HepG2 (cell line): ENCODE results near the gene ZSWIM6. TPM values are rescaled to one million over a fixed set of nuclear protein-coding genes. Genes with fewer than 3 reads are reported as not detected.

Experiments
- ATAC-seq: fragments of 200-7000 bp; cut with Tn5 transposase; 3 replicates; pipeline ENCODE4 v1.9.1; 2020; ENCODE audit warnings: mild to moderate bottlenecking, moderate library complexity
- BruUV-seq: library from RNA; stranded (reverse); fragments of 400-500 nt; replicated peaks from 2 replicates; lab custom pipeline; 2021; lab: Mats Ljungman, UMichigan
- CTCF ChIA-PET: fragments of 300-600 bp; formaldehyde crosslinking; extraction: SDS; loops from one replicate; lab custom pipeline; 2021; ENCODE audit warnings: low total read pairs, inconsistent platforms, low intra/inter-chr PET ratio; lab: Yijun Ruan, JAX
- POLR2A ChIA-PET: fragments of 350-600 bp; sonication (Branson Sonifier 250); formaldehyde crosslinking; loops from one replicate; lab custom pipeline; 2020; ENCODE audit warnings: antibody characterized with exemption, inconsistent platforms; lab: Yijun Ruan, JAX
- DNase-seq: peaks from one replicate; pipeline ENCODE4 v3.0.0-alpha.2; 2015; ENCODE audit warnings: low spot score
- FAIRE-seq: peaks from 3 replicates; lab custom pipeline; 2011; peaks lifted over from hg19 to GRCh38; lab: Jason Lieb, UNC
- H2AFZ ChIP-seq: one replicate; pipeline ENCODE4 v1.6.1; 2011; ENCODE audit warnings: low read length, inconsistent platforms
- H3K27ac ChIP-seq: fragments of 300-600 bp; 3 replicates; pipeline ENCODE4 v1.8.0; 2011; ENCODE audit warnings: mixed run types, mild to moderate bottlenecking, mixed read lengths, low read length, inconsistent platforms; ENCODE audit not compliant: insufficient read depth; ENCODE audit errors: extremely low read length
- H3K27me3 ChIP-seq, 2 experiments: fragments of 200-600 bp in 1 of 2; 2 replicates in 1 of 2; 3 replicates in 1 of 2; pipeline versions ENCODE4 v1.6.0 to v1.8.0; 2011; ENCODE audit warnings: low read length in 2 of 2, mild to moderate bottlenecking in 2 of 2, moderate library complexity in 2 of 2, inconsistent platforms in 1 of 2; ENCODE audit not compliant: insufficient read depth in 2 of 2, control insufficient read depth in 1 of 2
- H3K36me3 ChIP-seq, 2 experiments: fragments of 200-600 bp in 1 of 2; replicated peaks in 1 of 2; 2 replicates in 1 of 2; 3 replicates in 1 of 2; pipeline versions ENCODE4 v1.5.1 to v1.8.0; 2011; ENCODE audit warnings: low read length in 2 of 2, inconsistent platforms in 1 of 2; ENCODE audit not compliant: insufficient read depth in 2 of 2, control insufficient read depth in 1 of 2
- H3K4me1 ChIP-seq: 2 replicates; pipeline ENCODE4 v1.5.1; 2012; ENCODE audit warnings: low read length, inconsistent platforms; ENCODE audit not compliant: insufficient read depth
- H3K4me2 ChIP-seq: 2 replicates; pipeline ENCODE4 v1.6.0; 2011; ENCODE audit warnings: low read depth, low read length, inconsistent platforms
- H3K4me3 ChIP-seq, 3 experiments: fragments of 200-600 bp in 1 of 3; sonication (generic), shearing (Covaris generic) in 1 of 3; replicated peaks in 1 of 3; 2 replicates each; pipeline ENCODE4 v1.5.1; 2011 to 2016; ENCODE audit warnings: low read length in 3 of 3, inconsistent platforms in 2 of 3, low read depth in 2 of 3, mild to moderate bottlenecking in 2 of 3, control low read depth in 1 of 3, mixed read lengths in 1 of 3; ENCODE audit not compliant: insufficient read depth in 1 of 3
- H3K79me2 ChIP-seq: one replicate; pipeline ENCODE4 v1.6.1; 2011; ENCODE audit warnings: low read length, inconsistent platforms; ENCODE audit not compliant: insufficient read depth
- H3K9ac ChIP-seq: 2 replicates; pipeline ENCODE4 v1.6.0; 2011; ENCODE audit warnings: mild to moderate bottlenecking, low read depth, low read length, inconsistent platforms; ENCODE audit not compliant: insufficient read depth
- H3K9me3 ChIP-seq: 2 replicates; pipeline ENCODE4 v1.5.1; 2012; ENCODE audit warnings: mild to moderate bottlenecking, low read length
- H4K20me1 ChIP-seq: 2 replicates; pipeline ENCODE4 v1.6.0; 2011; ENCODE audit warnings: inconsistent platforms, mild to moderate bottlenecking, low read length, moderate library complexity; ENCODE audit not compliant: insufficient read depth
- RXRB ChIP-seq: IDR thresholded peaks from 2 replicates; pipeline ENCODE4 v1.6.1; 2016; ENCODE audit warnings: borderline replicate concordance, missing genetic modification reagents, missing compliant biosample characterization
- ZFP1 ChIP-seq: IDR thresholded peaks from 2 replicates; pipeline ENCODE4 v1.6.1; 2016
- ZNF33A ChIP-seq: sonication (generic); formaldehyde crosslinking; IDR thresholded peaks from 2 replicates; pipeline ENCODE4 v1.5.1; 2020; ENCODE audit warnings: missing genetic modification reagents, mild to moderate bottlenecking, moderate library complexity, borderline replicate concordance
- WGBS: methylation state at CpG from one replicate; pipeline ENCODE4 v1.1.6; 2017; ENCODE audit warnings: low lambda C conversion rate; 5-methylcytosine and 5-hydroxymethylcytosine counted together
- in situ Hi-C: cut with HindIII; loops from 2 replicates; pipeline ENCODE4 v1.10.0; 2017; ENCODE audit warnings: low pct_unique_long_range_greater_than_20kb; ENCODE audit not compliant: extremely low pct_ligation_motif_present
- intact Hi-C: fragments of 100-400 bp; cut with micrococcal nuclease; formaldehyde crosslinking; loops from one replicate; pipeline ENCODE4 v1.10.0; 2022; ENCODE audit not compliant: unreplicated experiment
- polyA plus RNA-seq, 8 experiments: library from polyadenylated mRNA; depleted of rRNA in 3 of 8; stranded (reverse) in 7 of 8; unstranded in 1 of 8; fragments of >200 nt; fragmentation: Illumina TruSeq in 4 of 8; extraction: Trizol in 4 of 8; gene quantifications; 2 replicates each; pipeline versions ENCODE4 v1.2.1 to v1.2.3, GENCODE V29; 2011 to 2016; ENCODE audit warnings: low read depth in 4 of 8, missing spikeins in 1 of 8, mixed read lengths in 1 of 8; ENCODE audit not compliant: insufficient read depth in 1 of 8
- total RNA-seq, 5 experiments: library from RNA; depleted of rRNA; stranded (reverse); fragments of >200 nt; fragmentation: Illumina TruSeq; extraction: Trizol; gene quantifications; 2 replicates each; pipeline ENCODE4 v1.2.3, GENCODE V29; 2016; ENCODE audit warnings: low read depth in 1 of 5
- TF ChIP-seq, protein P1 (sequence below): sonication (generic); formaldehyde crosslinking; IDR thresholded peaks from 2 replicates; pipeline ENCODE4 v1.5.0; 2020; ENCODE audit warnings: missing genetic modification reagents, mild to moderate bottlenecking, borderline replicate concordance

Gene ZSWIM6
- total and polyA plus RNA-seq, 2 of the 13 experiments (the other 11 are each of a cell fraction or from before 2014, with no cell fraction given): 0.82 to 1.9 TPM

DNA sequence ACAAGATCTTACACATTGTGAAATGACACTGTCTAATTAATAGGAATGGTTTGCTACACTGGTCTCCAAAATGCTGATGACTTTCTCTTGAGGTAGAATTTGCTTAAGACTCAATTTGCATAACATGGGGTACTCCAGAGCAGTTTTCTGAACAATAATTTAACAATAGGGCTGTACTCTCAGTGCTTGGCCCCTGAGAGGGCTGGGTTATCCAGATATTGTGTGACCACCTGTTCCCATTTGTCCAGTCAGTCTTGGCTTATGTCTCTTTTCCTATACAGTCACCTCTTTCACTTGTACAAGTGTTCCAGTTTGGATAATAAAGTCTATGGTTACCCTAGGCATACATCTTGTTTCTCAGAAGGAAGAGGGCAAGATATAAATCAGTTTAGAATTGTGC lies 17.9 kb downstream of the ZSWIM6 start:
- ChIA-PET POLR2A (no interaction called here), CTCF (no interaction called here)
- no peak overlapping the region for H3K27ac ChIP-seq
- H2AFZ ChIP-seq: no peak overlapping the region
- H3K79me2 ChIP-seq: peaks cover 1% of the 10 kb centered on the region
- H3K9ac ChIP-seq: no peak overlapping the region
- H3K4me1 ChIP-seq: 0 out of 2 replicates have a peak, but pooled peaks cover 5% of the 10 kb centered on the region
- TF ChIP-seq ZFP1 (CRISPR knock-in tag) (no peak), ZNF33A (no peak), RXRB (CRISPR knock-in tag) (no peak)
- intact Hi-C loops (no loop called here), in situ Hi-C loops (no loop called here)
- H3K9me3 ChIP-seq: no peaks in the 10 kb centered on the region
- no peaks in the 10 kb centered on the region for H4K20me1 ChIP-seq
- no peak for ATAC-seq
- H3K27me3 ChIP-seq: no peaks in the 10 kb centered on the region
- no peaks in the 10 kb centered on the region for H3K36me3 ChIP-seq
- FAIRE-seq: no peak
- no TSS peak for BruUV-seq
- no peak overlapping the region for H3K4me2 ChIP-seq
- DNase-seq: no peak
- no peak overlapping the region for H3K4me3 ChIP-seq

DNA sequence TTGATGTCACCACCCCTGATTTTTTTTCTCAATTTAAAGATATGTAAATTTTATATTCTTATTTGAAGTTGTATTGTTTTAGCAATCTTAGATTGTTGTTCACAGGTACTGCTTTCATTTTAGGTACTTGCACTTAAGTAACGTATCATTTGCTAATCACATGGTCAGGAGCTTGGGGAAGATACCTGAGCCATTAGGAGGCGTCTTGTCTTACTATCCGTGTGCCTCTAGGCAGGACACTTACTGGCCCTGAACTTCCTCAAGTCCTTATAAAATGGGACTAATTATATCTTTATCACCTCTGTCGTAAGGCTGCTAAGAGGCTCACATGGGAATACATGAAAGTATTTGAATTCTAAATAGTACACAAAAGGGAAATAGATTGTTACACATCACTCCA lies 18.5 kb downstream of the ZSWIM6 start:
- no peak for FAIRE-seq
- POLR2A ChIA-PET: no interaction called here

More for the DNA sequence above, 18.5 kb downstream of the ZSWIM6 start:
- Histone ChIP-seq H3K36me3 (no peaks in the 10 kb centered on the region), H4K20me1 (no peaks in the 10 kb centered on the region), H3K9ac (no peak overlapping the region), H3K4me2 (no peak overlapping the region), H3K27me3 (no peaks in the 10 kb centered on the region), H3K9me3 (no peaks in the 10 kb centered on the region), H3K79me2 (peaks cover 1% of the 10 kb centered on the region), H3K4me3 (no peak overlapping the region), H3K27ac (no peak overlapping the region), H3K4me1 (0 out of 2 replicates have a peak, but pooled peaks cover 5% of the 10 kb centered on the region), H2AFZ (no peak overlapping the region)
- in situ Hi-C loops (no loop called here), intact Hi-C loops (no loop called here)
- ATAC-seq (no peak), DNase-seq (no peak)
- 55% methylated on average over 4 of the region's 4 CpGs for WGBS
- BruUV-seq: no TSS peak
- CTCF ChIA-PET: no interaction called here
- TF ChIP-seq, protein P1, sequence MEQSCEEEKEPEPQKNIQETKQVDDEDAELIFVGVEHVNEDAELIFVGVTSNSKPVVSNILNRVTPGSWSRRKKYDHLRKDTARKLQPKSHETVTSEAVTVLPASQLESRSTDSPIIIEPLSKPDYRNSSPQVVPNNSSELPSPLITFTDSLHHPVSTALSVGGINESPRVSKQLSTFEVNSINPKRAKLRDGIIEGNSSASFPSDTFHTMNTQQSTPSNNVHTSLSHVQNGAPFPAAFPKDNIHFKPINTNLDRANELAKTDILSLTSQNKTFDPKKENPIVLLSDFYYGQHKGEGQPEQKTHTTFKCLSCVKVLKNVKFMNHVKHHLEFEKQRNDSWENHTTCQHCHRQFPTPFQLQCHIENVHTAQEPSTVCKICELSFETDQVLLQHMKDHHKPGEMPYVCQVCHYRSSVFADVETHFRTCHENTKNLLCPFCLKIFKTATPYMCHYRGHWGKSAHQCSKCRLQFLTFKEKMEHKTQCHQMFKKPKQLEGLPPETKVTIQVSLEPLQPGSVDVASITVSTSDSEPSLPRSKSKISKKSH (CRISPR knock-in tag): no peak
